BLaER1 (cell line): ENCODE data around the gene LRRC3C.

Source experiments
- H3K27ac ChIP-seq: shearing (Covaris generic); formaldehyde crosslinking; 2 replicates; pipeline ENCODE4 v1.8.1; 2022
- H3K27me3 ChIP-seq: shearing (Covaris generic); formaldehyde crosslinking; 2 replicates; pipeline ENCODE4 v1.8.1; 2022
- H3K36me3 ChIP-seq: shearing (Covaris generic); formaldehyde crosslinking; 2 replicates; pipeline ENCODE4 v1.8.1; 2022
- H3K4me1 ChIP-seq: shearing (Covaris generic); formaldehyde crosslinking; 2 replicates; pipeline ENCODE4 v1.8.1; 2022
- H3K4me2 ChIP-seq: shearing (Covaris generic); formaldehyde crosslinking; 2 replicates; pipeline ENCODE4 v1.8.1; 2022
- H3K4me3 ChIP-seq: shearing (Covaris generic); formaldehyde crosslinking; 2 replicates; pipeline ENCODE4 v1.8.1; 2022
- H3K9ac ChIP-seq: shearing (Covaris generic); formaldehyde crosslinking; 2 replicates; pipeline ENCODE4 v1.8.1; 2022
- H3K9me3 ChIP-seq: shearing (Covaris generic); formaldehyde crosslinking; 2 replicates; pipeline ENCODE4 v1.8.1; 2022
- H4K20me1 ChIP-seq: shearing (Covaris generic); formaldehyde crosslinking; 2 replicates; pipeline ENCODE4 v1.8.1; 2022
- Cebpa-rat ChIP-seq: shearing (Covaris generic); IDR thresholded peaks from 2 replicates; pipeline ENCODE4 v1.8.1; 2022

The LRRC3C gene

GRCh38 chr17:39988206-39988810 is 60.8 kb downstream of the LRRC3C start:
- H3K4me3 ChIP-seq = no peak overlapping the region
- TF ChIP-seq Cebpa-rat = no peak
- no peaks in the 10 kb centered on the region for H3K9me3 ChIP-seq
- H3K27me3 ChIP-seq = no peaks in the 10 kb centered on the region
- peaks cover 99% of the 10 kb centered on the region for H3K36me3 ChIP-seq
- no peak overlapping the region for H3K4me2 ChIP-seq
- H3K27ac ChIP-seq = no peak overlapping the region
- H4K20me1 ChIP-seq = peaks cover 89% of the 10 kb centered on the region
- no peak overlapping the region for H3K9ac ChIP-seq
- H3K4me1 ChIP-seq = no peaks in the 10 kb centered on the region

GRCh38 chr17:39994448-39994847 is 66.9 kb downstream of the LRRC3C start:
- peaks cover 98% of the 10 kb centered on the region for H3K36me3 ChIP-seq

More at GRCh38 chr17:39994448-39994847, 66.9 kb downstream of the LRRC3C start:
- Histone ChIP-seq H3K27me3 (no peaks in the 10 kb centered on the region), H3K4me1 (no peaks in the 10 kb centered on the region), H3K27ac (no peak overlapping the region), H3K9ac (no peak overlapping the region), H4K20me1 (peaks cover 59% of the 10 kb centered on the region), H3K9me3 (no peaks in the 10 kb centered on the region), H3K4me2 (no peak overlapping the region), H3K4me3 (no peak overlapping the region)
- TF ChIP-seq Cebpa-rat = no peak
